Fibroblast of gingiva (primary cell): ENCODE measurements around the gene C9orf85.
"Not testable (repeated sequence)": the region's sequence is repeated elsewhere in the genome, so short reads cannot be mapped to it uniquely, and the experiment has no call there.

Experiments used
- DNase-seq: peaks from one replicate; pipeline ENCODE4 v3.0.0-alpha.2; 2011; ENCODE audit warnings: low read depth

C9orf85 gene

GRCh38 chr9:71941998-71942567, 30.6 kb downstream of the C9orf85 start:
- DNase-seq: peak; percentile 35

GRCh38 chr9:71944754-71945375, 33.4 kb downstream of the C9orf85 start:
- DNase-seq: no peak

GRCh38 chr9:71954652-71955051, 43.2 kb downstream of the C9orf85 start:
- not testable (repeated sequence) for DNase-seq

GRCh38 chr9:71955300-71955915, 44.0 kb downstream of the C9orf85 start:
- DNase-seq: no peak

- DNase-seq: no peak
Observed at GRCh38 chr9:71962328-71962727, 50.9 kb downstream of the C9orf85 start.

GRCh38 chr9:71963471-71963996, 52.1 kb downstream of the C9orf85 start:
- not testable (repeated sequence) for DNase-seq

GRCh38 chr9:71965403-71965802, 54.0 kb downstream of the C9orf85 start:
- DNase-seq: no peak

GRCh38 chr9:71966601-71967000, 55.2 kb downstream of the C9orf85 start:
- DNase-seq: no peak

GRCh38 chr9:71968541-71969090, 57.2 kb downstream of the C9orf85 start:
- DNase-seq: no peak

GRCh38 chr9:71975833-71976232, 64.4 kb downstream of the C9orf85 start:
- DNase-seq: no peak

GRCh38 chr9:71977003-71977402, 65.6 kb downstream of the C9orf85 start:
- no peak for DNase-seq

GRCh38 chr9:71980266-71981190, 69.1 kb downstream of the C9orf85 start:
- no peak for DNase-seq

- no peak for DNase-seq
Observed at GRCh38 chr9:71981944-71982343, 70.5 kb downstream of the C9orf85 start.

GRCh38 chr9:71984403-71984802, 73.0 kb downstream of the C9orf85 start:
- DNase-seq: peak; percentile 68

GRCh38 chr9:71984831-71985281, 73.4 kb downstream of the C9orf85 start:
- DNase-seq: no peak

- no peak for DNase-seq
Observed at GRCh38 chr9:71985297-71985911, 74.0 kb downstream of the C9orf85 start.

- no peak for DNase-seq
Observed at GRCh38 chr9:71986900-71987299, 75.5 kb downstream of the C9orf85 start.

GRCh38 chr9:71987471-71988371, 76.3 kb downstream of the C9orf85 start:
- no peak for DNase-seq

GRCh38 chr9:71990466-71990865, 79.0 kb downstream of the C9orf85 start:
- no peak for DNase-seq

GRCh38 chr9:72005451-72005850, 94.0 kb downstream of the C9orf85 start:
- DNase-seq: no peak
